Midbrain (tissue), 1 donor: ENCODE data around the gene YAF2.

Experiments used
- DNase-seq: peaks from one replicate; lab custom pipeline; 2025; lab: John Stamatoyannopoulos, UW

YAF2 gene, protein sequence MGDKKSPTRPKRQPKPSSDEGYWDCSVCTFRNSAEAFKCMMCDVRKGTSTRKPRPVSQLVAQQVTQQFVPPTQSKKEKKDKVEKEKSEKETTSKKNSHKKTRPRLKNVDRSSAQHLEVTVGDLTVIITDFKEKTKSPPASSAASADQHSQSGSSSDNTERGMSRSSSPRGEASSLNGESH

DNA sequence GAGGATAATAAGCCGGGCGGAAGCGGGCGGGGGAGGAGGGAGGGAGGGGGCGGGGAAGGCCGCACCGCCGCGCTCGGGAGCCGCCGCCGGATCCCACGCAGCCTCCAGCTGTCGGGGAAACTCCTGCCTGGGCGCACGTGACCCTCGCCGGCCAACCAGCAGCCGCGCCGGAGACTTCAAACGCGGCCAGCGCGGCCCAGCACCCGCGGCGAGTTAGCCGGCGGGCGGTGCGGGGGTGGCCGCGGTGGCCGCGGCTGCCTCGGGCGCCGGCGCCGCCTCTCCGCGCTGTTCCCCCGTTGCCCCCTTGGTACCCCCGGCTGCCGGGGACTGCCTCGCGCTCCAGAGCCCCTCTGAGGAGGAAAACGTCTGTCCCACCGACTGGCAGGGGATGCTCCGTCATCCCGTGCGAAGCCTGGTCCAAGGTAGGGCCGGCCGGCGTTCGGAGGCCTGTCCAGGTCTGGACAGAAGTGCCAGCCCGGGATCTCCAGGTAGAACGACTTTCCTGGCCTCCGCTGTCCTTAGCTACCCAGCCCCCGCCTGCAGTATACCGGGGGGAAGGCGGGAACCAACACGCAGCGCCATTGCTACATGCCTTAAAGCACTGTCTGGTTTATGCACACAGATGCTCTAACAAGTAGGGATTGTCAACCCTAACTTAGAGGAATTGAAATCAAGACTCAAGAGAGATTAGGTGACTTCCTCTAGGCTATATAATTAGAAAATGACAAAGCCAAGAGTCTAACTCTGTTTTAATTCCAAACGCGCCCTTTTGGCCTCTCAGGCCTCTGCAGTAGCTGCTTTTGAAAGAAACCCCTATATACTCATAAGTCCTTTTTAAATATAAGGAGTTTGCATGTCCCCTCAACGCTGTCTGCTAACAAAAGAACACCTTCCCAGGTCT, at the start of gene YAF2:
YAF2 (minus strand) TSS at position 9 of the 901 bp plus-strand sequence. CDS start 68 bp downstream, outside the sequence.
- DNase-seq = peak; percentile 91

DNA sequence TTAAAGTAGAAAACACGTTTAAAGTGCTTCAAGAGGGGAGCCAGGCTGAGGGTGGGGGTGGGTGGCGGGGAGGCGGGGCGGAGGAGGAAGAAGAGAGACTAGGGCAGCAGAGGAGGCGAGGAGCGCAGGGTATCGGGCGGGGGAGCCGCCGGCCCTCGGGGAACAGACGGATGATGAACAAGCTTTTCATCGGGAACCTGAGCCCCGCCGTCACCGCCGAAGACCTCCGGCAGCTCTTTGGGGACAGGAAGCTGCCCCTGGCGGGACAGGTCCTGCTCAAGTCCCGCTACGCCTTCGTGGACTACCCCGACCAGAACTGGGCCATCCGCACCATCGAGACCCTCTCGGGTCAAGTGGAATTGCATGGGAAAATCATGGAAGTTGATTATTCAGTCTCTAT, 48.7 kb upstream of the YAF2 start:
- no peak for DNase-seq

DNA sequence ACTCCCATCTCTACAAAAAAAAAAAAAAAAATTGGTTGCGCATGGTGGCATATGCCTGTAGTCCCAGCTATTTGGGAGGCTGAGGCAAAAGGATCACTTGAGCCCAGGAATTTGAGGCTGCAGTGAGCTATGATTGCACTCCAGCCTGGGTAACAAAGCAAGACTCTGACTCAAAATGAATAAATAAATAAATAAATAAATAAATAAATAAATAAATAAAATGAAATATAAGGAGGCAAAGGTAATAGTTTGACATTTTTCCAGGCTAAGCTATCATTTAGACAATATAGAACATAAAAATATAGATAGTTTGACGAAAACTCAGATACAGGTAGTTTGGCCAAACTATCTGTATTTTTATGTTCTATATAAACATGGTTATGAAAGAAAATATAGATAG, 47.4 kb upstream of the YAF2 start:
- DNase-seq = no peak

DNA sequence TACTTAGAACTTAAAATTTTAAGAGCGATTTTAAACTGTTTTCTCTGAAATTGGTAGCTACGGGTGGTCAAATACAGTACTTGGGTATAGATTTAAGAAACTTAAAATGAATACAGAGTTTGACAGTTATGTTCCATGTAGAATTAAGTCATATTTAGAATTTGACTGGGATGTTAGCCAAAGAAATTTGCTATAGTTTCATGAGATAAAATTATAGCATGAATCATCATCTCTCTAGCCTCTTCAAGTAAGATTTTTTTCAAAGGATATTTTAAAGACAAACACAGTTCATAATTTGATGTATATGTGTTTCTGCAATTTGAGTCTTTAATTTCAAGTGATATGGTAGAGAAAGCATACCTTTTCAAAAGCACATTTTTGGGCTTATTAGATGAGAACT, 46.8 kb upstream of the YAF2 start:
- no peak for DNase-seq

DNA sequence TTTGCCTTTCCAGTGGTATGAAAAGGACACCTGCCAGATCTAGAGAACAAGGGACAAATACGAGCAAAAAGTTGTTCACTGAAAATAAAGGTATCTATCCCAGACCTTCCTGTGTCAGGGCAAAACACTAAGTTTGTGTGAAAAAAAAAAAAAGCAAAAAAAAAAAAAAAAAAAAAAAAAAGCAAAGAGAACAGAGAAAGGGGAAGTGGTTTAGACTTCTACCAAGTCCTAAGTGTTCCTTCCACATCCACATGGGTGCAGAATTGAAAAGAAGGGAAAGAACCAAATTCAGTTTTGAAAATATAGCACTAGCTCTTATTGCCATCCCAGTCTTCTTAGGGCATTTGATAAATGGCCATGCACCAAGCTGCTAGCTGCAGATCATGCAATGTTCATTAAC, 46.1 kb upstream of the YAF2 start:
- DNase-seq = no peak

DNA sequence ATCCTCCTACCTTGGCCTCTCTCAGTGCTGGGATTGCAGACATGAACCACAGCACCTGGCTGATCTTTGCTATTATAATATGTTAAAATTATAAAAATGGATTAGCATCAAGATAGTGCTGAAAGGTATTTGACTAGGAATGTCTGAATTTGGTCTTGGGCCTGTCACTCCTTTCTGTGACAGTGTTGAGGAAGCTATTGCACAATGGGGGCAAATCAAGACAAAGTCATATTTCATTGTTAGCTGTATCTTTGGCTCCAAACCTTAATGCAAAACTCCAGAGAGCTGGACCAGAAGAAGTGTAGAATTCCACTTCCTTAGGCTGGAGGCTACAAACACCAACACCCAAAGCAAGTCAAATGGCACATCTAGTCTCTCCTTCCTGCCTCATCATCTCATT, 45.7 kb upstream of the YAF2 start:
- DNase-seq = no peak

DNA sequence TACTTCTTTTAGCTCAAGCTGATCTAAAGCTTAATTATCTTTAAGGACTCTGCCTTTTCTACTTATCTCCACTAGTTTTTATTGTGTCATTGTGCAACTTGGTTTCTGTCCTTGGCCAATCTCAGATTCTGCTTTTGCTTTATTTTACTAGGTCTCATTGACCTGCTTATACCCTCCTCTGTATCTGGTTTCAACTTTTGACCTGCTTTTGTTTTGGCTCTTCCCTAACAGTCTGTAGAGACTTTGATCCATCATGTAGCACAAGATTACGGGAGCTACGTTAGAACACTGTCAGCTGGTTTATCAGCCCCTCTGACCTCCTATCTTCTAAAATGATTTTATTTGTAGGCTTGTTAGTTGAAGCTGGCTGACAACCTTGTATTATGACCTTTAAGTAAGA, 44.2 kb upstream of the YAF2 start:
- DNase-seq = no peak

DNA sequence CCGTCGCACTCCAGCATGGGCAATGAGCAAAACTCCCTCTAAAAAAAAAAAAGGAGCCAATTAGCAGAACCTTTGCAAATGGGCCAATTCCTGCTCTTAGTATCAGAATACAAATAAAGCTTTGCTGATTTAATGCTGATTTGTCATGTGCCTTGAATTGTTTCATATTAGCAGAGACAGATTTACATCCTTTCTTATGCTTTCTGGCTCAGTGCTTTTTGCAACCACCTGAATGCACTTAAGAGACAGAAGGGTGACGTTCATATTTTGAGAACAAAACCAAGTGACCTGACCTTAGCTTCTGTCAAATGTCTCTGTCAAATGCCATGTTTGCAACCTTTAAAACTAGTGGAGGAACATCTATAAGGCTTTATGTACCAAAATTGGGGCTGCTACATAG, 43.8 kb upstream of the YAF2 start:
- no peak for DNase-seq

DNA sequence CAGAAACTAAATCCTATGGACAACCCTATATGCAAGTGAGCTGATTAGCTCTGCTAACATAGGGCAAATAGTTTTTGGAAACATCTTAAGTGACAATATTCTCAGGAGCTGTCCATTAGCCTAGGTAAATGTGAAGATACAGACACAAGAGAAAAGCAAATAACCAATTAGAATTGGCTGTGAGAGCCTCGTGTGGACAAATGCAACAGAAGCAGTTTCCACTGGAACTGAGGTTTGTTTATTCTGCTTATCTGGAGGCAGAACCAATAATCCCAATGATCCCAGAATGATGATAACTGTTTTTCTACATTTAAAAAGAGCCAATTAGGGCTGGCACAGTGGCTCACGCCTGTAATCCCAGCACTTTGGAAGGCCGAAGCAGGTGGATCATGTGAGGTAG, 43.2 kb upstream of the YAF2 start:
- DNase-seq = no peak

DNA sequence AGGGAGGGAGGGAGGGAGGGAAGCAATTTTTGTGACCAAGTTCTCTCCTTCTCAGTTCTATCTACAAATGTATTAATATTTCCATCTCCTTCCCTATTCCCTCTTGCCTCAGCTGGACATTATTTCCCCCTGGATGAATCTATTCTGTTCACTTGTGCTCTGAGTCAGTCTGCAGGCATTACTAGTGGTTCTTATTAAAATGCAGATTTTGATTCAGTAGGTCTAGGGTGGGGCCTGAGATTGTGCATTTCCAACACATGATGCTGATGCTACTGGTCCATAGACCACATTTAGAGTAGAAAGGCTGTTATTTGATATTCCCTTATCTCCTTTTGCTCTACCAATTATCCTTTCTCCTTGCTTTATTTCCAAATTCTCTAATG, 40.1 kb upstream of the YAF2 start:
- no peak for DNase-seq

DNA sequence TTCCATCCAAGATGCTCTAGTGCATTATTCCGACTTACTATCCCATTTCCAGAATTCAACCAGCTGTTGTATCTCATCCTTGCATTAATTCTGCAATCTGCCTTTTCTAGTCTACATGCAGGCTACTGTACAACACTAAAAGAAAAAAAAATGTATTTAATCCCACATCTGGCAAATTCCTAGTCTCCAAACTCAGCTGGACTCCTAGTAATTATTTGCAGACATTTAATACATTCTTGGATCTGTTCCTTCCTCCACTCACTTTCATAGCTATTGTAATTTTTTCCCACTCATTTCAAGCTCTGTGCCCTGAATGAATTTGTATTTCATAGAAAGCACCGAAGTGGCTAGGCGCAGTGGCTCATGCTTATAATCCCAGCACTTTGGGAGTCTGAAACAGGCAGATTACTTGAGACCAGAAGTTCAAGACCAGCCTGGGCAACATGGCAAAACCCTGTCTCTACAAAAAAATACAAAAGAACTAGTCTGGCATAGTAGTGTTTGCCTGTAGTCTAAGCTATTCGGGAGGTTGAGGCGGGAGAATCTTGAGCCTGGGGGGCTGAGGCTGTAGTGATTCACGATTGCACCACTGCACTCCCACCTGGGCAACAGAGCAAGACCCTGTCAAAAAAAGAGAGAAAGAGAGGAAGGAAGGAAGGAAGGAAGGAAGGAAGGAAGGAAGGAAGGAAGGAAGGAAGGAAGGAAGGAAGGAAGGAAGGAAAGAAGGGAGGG, 39.5 kb upstream of the YAF2 start:
- DNase-seq = no peak

DNA sequence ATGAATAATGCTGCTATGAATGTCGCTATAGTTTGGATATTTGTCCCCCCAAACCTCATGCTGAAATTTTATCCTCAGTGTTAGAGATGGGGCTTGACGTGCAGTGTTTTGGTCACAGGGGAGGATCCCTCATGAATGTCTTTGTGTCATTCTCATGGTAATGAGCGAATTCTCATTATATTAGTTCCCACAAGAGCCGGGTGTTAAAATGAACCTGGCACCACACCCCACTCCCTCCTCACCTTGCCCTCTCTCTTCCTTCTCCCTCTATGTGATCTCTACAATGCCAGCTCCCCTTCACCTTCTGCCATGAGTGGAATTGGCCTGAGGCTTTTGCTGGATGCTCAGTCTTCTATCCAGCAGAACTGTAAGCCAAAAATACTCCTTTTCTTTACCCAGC, 37.5 kb upstream of the YAF2 start:
- no peak for DNase-seq

DNA sequence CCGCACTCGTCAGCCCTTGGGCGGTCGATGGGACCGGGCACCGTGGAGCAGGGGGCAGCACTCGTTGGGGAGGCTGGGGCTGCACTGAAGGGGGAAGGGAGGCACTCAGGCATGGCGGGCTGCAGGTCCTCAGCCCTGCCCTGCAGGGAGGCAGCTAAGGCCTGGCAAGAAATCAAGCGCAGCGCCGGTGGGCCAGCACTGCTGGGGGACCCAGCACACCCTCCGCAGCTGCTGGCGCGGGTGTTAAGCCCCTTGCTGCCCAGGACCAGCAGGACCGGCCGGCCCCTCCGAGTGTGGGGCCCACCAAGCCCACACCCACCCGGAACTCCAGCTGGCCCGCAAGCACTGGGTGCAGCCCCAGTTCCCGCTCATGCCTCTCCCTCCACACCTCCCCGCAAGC, 35.7 kb upstream of the YAF2 start:
- no peak for DNase-seq

DNA sequence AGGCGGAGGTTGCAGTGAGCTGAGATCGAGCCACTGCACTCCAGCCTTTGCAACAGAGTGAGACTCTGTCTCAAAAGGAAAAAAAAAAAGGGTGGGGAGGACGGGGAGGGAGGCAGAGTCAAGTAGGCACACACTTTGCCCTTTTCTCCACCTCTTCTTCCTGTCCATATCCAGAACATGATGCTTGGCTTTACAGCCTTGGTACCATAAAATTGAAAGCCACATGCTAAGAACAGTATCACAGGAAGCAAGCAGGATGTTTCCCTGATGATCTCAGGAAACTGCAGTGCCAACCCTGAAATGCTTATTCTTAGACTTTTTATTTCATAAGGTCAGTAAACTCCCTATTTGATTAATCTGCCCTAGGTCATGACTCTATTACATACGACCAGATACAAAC, 32.5 kb upstream of the YAF2 start:
- no peak for DNase-seq

DNA sequence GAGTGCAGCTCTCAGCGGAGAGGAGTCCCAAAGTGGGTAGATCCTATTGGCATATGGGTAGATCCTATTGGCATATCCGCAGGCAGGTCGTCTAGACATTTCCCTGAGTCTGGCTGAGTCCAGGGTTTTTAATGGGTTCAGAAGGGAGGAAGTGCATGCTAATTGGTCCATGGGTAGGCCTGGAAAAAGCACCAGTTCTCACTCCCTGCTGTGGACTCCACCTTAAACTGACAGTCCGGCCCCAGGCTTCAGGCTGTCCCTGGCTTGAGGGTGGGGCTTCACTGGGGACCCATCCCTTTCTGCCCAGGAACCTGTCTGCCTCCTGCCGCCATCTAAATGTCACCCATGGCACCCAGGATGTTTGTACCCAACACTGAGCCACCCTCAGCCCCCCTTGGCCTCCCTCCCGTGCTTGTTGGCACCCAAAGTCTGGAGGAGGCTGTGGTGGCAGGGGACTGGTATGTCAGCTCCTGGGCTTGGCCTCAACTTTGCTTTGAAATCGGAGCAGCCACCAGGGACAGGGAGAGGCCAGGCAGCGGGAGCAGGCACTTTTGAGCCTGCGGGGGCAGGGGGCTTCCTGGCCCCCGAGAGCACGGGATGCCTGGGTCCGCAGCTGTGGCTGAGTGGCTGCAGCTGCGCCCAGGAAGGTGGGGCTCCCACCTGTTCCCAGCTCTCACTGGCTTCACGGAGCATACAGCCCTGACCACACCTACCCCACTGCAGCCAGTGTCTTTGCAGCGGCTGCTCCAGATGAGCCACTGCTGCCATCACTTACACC, 29.6 kb upstream of the YAF2 start:
- no peak for DNase-seq

DNA sequence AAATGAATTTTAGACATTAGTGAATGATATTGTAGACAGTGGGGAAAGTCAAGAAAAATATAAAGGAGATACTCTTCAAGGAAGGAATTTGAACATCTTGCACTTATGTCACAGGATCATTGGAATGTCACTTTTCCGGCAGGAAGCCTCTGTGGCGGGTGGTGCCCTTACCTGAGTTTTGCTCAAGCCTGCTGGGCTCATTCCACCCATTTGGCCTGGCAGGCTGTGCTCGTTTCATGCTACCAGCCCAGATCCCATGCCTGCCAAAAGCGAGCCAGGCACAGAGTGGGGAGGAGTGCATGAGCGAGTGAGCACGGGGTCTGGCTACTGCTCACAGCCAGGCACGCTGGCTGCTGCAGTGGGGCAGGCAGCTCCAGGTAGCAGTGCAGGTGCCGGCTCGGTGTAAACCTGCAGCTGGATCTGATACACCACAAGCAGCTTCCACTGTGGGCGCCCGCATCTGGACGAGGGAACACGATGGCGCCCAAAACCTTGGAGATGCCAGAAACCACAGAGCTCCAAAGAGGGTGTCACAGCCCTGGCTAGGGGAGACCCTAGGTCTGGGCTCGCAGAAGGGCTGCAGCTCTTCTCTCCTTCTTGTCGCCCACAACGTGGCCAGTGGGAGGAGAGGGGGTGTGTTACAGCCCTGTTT, 28.7 kb upstream of the YAF2 start:
- DNase-seq = no peak

DNA sequence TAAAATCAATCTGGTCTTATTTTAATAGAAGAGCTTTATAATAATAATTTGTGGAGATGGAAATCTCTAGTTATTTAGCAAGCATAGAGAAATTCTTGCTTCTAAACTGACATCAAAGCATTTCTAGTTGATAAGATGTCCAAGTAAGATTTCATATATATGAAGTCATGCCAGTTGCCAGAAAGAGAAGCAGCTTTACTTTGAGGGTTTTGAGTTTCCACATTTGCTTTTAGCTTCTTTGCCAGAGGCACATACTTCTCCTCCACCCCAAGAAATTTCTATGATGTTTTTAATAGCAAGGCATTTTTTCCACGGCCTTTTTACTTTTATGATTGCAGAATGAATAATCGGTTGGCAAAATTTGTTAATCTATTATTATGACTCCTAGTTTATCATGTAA, 24.2 kb upstream of the YAF2 start:
- no peak for DNase-seq

DNA sequence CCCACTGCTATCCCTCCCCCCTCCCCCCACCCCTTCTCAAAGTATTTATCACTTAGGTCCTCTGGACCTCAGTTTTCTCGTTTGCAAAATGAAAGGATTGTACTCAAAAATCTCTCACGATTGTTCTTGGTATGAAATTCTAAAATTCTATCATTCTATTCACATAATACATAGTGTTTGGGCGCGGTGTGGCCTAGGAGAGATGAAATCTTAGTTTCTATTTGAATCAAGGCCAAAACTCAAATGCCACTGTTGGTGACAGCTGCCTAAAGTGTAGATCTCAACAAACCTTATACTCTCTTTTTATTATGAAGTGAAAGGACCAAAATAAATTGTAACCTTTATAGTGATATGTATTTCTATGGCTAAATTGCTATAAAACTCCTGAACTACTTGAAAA, 23.7 kb upstream of the YAF2 start:
- DNase-seq = no peak

DNA sequence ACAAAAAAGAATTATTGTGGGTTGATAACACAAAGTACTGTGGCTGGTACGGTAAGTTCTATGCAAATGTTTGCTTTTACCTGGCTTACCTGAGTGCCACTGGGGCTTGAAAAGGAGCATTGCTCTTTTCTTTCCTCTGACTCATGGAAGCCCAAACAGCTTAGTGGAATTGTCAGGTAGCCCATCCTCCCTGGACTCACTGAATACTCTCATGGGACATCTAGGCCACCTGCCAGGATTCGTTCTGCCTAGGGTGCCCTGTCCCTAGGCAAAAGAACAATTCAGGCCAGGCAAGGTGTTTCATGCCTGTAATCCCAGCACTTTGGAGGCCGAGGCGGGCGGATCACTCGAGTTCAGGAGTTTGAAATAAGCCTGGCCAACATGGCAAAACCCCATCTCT, 22.5 kb upstream of the YAF2 start:
- DNase-seq = no peak

DNA sequence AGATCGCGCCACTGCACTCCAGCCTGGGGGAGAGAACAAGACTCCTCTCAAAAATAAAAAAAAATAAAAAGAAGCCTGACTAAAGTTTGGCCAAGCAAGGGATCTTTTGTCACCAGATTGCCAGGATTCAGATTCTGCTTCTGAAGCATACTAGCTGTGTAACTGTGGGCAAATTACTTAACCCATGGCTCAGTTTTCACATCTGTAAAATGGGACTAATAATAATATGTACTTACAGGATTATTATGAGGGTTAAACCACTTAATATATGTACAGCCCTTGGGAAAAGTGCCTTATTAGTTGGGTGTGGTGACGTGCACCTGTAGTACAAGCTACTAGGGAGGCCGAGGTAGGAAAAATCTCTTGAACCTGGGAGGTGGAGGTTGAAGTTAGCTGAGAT, 21.7 kb upstream of the YAF2 start:
- DNase-seq = no peak

DNA sequence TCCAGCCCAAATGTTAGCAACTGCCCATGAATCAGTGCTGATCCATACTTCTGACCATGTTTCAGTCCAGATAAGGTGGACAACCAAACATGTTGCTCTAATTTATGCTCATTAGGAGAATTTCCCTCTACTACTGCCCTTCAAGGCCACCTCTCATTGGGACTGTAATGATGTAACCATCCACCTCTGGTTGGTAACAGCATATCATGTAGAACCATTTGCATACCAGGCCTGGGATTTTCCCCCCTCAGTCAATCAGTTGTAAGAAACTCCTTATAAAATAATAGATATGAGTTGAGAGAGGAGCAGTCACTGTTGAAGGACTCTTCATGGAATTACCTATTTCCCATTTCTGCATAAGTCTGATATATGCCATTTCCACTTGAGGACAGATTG, 17.8 kb upstream of the YAF2 start:
- DNase-seq = no peak
